CD4-positive, alpha-beta T cell treated with Interleukin-15 for 1 hour (primary cell): ENCODE data around the gene RAB7B.
A peak's percentile ranks its signal among the peaks of the same experiment; 100 is the strongest.
"Not testable (repeated sequence)": the region's sequence is repeated elsewhere in the genome, so short reads cannot be mapped to it uniquely, and the experiment has no call there.

Experiments
- DNase-seq: peaks from one replicate; pipeline ENCODE4 v3.0.0-alpha.2; 2020

RAB7B gene

DNA sequence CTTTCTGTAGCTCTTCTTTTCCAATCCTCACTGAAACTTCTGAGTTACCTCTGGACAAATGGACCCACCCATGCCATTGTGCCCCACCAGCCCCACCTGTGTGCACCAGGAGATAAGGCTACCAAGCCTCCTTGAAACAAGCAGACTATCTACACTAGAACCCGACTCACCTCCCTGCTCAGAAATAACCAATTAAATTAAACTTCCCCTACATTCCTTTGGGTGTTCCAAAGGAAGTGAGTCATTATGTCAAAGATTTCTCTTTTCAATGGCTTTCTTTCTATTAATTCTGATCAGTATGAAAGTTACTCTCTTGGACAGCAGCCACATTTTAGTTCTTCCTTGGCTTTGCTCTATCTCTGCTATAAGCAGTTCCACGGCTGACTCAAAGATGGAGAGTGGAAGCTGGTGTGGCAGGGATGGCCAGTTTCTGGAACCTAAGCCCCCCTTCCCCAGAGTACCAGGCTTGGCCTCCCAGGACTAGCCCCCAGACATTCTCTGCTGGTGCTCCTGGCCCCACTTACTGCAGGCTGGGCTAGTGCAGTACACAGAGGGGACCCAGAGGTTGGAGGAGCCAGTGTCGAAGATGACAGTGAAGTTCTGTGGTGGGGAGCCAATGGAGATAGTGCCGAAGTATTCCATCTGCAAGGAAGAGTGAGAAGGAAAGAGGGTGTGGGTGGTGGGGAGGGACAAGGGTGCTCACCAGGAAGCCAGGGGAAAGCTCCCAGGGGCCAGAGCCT, 18.6 kb upstream of the RAB7B start:
- DNase-seq = no peak

GRCh38 chr1:206021008-206021625, 17.9 kb upstream of the RAB7B start:
- no peak for DNase-seq

- DNase-seq = no peak
Measured at GRCh38 chr1:206020393-206021007, 17.3 kb upstream of the RAB7B start.

- DNase-seq = no peak
Measured at GRCh38 chr1:206015071-206015470, 11.9 kb upstream of the RAB7B start.

- no peak for DNase-seq
Measured at GRCh38 chr1:206014601-206015000, 11.4 kb upstream of the RAB7B start.

- no peak for DNase-seq
Measured at GRCh38 chr1:206013026-206013795, 10.0 kb upstream of the RAB7B start.

- peak; percentile 83 for DNase-seq
Measured at GRCh38 chr1:206012086-206012859, 9.1 kb upstream of the RAB7B start.

GRCh38 chr1:206011057-206011456, 7.9 kb upstream of the RAB7B start:
- DNase-seq = no peak

DNA sequence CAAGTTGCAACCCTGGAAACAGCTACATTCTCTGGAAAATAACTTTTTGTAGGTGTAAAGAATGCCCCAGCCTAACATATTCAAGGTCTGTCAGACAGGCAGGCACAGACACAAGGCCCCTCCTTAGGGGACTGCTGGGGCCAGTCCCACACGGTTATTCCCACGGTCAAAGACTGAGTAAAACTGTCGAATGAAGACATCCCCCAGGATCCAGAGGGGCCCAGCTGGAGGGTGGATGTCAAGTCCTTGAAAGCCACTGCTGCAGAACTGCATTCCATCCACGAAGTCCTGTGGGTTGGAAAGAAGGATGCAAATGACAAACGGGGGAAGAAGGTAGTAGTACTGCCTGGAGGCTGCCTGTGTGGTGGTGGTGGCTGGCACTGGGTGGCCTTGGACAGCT, 6.9 kb upstream of the RAB7B start:
- no peak for DNase-seq

DNA sequence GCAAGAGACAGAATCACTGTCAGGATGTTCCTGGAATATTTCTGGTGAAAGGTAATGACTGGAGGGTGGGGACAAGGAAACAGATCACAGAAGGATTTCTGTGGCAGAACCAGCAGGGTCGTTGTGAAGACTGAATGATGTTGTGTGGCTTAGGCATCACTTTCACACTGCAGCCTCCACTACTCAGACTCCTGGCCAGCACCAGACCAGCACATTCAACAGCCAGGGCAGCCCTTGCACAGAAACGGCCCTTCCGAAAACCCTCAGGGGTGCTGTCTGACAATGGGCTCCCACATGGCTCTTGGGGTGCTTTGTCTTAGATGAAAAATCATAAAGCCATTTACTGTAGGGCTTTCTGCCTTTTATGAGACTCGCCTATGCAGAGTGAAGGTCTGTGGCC, 3.8 kb upstream of the RAB7B start:
- no peak for DNase-seq

GRCh38 chr1:206005778-206006180, 2.6 kb upstream of the RAB7B start:
- no peak for DNase-seq

DNA sequence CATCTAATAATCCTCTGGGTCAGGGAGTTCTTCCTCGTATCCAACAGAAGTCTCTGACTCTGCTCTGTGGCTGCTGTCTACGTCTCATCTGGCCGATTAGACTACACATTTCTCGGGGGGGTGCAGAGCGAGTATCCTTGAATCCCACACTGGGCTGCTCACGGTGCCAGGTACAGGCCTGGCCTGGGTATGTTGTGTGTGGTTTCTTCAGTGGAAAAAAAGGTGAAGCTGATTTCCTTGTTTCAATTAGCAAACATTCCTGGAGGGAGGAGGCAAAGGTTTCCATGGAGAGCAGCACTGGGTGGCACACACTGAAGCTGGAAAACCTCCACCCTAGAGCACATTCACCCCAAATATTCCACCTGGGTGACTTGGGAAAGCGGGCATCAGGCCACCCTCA, 2.0 kb upstream of the RAB7B start:
- DNase-seq = no peak

GRCh38 chr1:206004826-206005225, 1.6 kb upstream of the RAB7B start:
- DNase-seq = no peak

- no peak for DNase-seq
Measured at GRCh38 chr1:206003854-206004800, 932 bp upstream of the RAB7B start.

DNA sequence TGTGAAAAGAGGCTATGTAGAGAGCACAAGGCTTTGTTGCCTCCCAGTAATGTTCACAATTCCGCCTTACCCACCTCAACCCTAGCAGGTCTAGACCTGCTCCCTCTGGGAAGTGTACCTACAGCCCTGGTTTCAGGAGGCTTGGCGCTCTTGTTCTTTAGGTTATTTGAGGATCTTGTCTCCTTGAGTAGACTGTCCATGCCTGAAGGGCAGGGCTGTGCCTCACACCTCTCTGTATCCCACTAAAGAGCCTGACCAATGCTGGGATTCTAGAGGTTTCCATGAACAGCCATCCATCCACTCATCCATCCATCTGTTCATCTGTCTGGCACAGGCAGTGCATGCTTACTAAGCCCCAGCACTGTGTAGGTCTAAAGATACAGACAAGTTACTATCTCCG, 1.0 kb downstream of the RAB7B start:
- DNase-seq = no peak

- DNase-seq = peak; percentile 48
Measured at GRCh38 chr1:206001476-206001888, 1.7 kb downstream of the RAB7B start.

DNA sequence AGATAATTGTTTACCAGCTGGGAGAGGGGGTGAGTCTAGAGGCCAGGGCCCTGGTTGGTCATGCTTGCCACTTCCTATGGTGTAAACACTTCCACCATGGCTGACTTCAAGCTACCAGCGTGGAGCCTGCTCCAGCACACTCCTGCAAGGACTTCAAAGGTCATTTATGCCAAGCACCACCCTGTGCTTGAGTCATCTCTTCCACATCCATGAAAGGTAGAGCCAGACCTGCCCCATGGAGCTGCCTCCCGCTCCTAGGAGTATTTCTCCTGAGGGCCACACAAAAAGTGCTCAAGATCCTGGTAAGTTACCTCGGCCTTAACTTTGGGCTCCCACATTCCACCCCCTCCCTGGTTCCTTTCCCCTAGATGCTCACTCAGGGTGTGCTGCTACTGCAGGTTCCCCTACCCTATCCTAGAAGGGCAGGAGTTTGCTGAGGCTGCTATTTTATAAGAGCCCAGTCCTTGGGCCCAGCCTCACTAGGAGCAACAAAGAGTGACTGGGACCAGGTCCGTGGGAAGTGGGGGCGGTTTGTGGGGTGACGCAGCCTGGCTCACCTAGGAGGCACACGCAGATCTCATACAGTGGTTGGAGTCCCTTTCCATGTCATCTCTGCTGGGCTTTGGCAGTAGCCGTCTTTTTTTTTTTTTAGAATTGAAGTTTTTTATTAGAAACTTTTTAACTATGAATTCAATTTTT, 2.4 kb downstream of the RAB7B start:
- DNase-seq = no peak

DNA sequence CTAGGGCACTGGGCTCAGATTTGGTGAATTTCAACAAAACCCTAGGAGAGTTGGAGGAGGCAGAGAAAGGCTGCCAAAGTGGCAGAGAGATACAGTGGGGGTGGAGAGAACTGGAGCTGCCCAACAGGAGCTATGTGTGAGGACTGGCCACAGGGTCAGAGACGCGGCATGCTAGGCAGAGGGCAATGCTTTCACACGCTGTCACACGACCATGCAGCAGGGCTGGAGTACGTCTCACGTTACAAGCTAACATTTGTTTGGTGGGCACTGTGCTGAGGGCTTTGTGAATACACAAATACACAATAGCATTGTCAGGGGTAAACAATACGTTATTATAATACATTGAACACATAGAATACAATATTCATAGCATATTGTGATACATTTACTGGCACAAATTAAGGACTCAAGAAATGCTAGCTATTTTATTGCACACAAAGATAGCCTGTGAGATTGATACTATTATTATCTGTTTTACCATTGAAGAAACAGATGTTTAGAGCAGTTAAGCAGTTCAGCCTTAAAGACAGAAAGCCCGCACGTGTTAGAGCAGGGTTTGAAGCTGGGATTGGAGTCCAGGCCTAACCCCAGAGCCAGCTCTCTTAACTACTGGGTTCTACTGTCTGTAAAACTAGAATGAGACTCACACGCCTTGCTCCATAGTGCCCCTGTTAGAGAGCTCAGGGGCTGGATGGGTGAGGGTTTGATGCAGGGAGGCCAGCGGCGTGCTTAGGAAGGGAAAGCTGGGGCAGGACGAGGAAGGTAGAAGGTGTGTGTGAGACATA, 4.5 kb downstream of the RAB7B start:
- no peak for DNase-seq

- DNase-seq = not testable (repeated sequence)
Measured at GRCh38 chr1:205996641-205997040, 6.6 kb downstream of the RAB7B start.

DNA sequence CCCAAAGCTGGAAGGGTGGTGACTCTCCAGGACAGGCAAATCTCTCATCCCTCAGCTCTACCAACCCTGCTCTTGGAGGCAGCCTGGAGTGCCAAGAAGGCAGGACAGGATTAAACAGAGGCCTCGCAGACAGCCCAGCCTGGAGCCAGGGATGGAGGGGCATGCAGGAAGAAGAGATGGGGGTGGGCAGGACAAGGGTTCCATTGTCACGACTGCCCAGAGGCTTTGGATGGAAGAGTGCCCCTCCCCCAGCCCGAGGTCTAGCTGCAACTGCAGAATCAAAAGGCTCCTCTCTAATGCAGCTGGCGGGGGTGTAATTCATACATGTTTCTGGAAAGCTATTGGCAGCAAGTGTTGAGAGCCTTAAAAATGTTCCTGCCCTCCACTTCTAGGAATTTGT, 8.8 kb downstream of the RAB7B start:
- DNase-seq = no peak
